Measurements from ENCODE around the gene DEPDC5.

The DEPDC5 gene

DNA sequence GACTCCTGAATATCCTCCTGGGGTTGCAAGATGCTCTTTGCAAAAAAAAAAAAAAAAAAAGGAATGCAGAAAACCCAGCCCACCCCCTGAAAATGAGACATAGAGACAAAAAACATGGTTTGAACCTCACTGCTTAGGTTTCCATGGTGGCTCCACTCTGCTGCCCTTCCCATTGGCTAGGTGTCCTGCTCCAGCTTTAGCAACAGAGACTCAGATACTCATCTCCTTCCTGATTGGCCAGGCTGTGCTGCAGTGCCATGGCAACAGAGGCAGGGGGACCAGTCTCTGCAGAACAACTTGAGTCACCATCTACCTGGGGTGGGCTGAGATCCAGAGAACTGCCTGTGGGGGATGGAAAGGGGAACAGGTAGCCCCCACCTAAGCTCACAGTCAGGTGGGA, 173.2 kb downstream of the DEPDC5 start:
- peak in 3 of 14 donors; percentile 12 to 93 (median 32) for DNase-seq

DNA sequence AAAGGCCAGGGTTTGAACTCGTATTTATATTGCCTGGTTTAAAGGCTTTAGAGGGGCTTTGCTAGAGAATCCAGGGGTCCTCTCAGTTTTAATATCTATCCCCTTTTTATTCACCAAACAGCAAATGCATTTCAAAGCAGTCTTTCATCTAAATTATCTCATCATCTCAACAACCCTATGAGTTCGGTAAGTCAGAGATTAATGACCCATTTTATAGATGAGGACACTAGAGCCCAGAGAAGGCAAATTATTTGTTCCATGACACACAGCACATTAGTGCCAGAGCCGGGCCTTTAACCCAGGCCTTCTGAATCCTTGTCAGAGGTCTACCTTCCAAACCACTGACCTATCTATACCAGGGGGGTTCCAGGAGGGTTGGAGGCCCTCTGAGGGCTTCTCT, 173.7 kb downstream of the DEPDC5 start:
- DNase-seq = no peak

DNA sequence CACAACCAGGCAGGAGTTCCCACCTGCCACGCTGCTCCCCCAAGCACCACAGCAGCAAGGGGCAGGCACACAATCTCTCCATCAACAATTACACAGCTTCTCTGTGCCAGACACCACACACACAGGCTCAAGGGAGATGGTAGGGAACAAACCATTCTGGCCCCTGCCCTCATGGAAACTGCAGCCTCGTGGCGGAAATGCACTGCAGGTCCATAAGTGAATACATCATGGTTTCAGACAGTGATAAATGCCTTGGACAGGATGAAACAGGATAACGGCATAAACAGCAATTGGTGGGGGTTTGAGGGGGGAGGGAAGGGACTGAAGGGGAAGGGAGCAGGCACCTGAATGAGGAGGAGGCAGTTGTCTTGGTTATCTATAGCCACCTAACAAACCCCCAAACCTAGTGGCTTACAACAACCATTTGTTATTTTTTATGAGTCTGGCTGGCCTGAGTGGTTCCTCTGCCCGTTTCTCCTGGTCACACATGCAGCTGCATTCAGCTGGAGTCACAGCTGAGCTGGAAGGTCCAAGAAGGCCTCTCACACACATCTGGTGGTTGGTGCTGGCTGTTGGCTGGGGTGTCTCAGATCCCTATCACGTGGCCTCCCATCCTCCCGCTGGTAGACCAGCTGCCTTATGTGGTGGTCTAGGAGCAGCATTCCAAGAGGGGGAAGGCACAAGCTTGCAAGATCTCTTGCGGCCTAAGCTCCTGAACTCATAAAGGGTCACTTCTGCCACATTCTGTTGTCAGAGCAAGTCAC, 175.5 kb downstream of the DEPDC5 start:
- DNase-seq = no peak

DNA sequence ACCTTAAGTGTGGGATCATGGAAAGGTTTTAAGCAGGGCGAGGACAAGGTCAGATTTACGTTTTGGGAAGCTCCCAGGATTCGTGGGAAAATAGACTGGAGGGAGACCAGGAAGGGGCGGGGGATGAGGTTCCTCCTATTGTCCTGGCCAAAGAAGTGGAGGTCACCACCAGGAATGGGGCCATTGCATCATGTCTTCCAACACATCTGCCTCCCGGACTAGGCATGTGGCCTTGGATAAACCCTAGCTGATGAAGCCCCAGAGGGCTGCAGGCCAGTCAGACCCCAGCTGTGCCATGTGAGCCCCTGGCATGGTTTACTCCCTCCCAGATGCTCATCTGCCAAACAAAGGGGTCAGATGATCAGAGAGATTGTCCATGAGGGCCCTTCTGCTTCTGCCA, 179.0 kb downstream of the DEPDC5 start:
- no peak for DNase-seq

GRCh38 chr22:31933406-31933805, 179.6 kb downstream of the DEPDC5 start:
- no peak for DNase-seq

DNA sequence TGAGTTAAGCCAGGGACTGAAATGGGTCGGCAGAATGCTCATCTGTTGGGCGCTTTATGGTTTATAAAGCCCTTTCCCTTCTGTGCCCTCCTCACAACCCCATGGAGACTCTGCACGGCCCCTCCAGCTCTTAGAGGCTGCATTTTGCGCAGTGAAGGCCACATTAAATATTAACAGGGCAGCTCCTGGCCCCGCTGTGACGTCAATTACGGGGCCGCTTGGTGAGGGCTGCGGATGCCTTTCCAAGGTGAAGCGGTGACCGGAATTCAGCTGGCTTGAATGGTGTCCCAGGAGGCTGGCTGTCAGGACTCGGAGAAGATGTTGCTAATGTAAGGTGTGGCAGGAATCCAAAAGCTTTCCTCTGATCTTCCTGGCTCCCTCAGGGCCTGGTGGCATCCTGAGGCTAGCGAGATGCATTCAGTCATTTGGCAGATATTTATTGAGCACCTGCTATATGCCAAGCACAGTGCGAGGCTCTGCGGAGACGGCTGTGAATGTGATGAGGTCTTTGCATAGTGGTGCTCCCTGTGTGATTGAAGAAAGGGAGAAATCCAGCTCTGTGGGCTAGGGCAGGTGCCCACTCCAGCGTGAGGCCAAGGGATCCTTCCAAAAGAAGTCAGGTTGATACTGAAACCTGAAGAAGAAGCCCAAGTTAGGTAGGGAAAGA, 180.1 kb downstream of the DEPDC5 start:
- no peak for DNase-seq

GRCh38 chr22:31935961-31936635, 182.3 kb downstream of the DEPDC5 start:
- DNase-seq = no peak

DNA sequence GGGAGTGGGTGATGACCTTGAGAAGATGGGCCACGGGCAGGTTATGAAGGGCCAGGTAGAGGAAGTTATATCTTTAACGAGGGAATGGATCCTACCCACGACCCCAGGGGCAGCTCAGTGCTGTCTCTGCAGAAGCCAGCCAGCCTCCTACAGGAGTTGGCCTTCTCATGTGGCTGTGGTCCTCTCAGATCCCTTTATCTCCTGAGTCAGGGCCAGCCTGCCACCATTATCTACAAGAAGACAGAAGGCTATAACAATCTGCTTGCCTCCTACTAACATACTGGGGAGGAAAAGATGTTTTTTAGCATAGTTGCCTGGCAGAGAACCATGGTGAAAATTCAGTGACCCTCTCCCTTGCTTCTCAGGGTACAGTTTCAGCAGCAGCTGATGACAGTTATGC, 183.5 kb downstream of the DEPDC5 start:
- DNase-seq = no peak

DNA sequence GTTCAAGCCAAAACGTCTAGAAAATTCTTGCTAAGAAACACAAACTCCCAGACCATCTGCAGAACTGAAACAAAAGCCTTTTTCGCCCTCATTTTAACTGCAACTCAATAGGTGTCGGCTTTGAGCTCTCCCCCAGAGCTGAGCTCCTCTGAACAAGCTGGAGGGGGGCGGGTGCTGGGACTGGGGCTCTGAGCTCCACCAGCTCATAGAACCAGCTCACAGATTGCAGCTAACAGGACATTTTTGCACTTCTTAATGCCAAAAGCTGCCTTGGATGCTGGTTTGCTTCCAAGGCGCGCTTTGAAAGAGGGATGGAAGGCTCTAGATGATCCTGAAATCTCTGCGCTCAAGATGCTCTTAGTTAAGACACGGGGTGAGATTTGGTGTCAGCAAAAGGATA, 184.5 kb downstream of the DEPDC5 start:
- no peak for DNase-seq

GRCh38 chr22:31940506-31940905, 186.7 kb downstream of the DEPDC5 start:
- DNase-seq = no peak

- no peak for DNase-seq
Measured at GRCh38 chr22:31942091-31942490, 188.3 kb downstream of the DEPDC5 start.

DNA sequence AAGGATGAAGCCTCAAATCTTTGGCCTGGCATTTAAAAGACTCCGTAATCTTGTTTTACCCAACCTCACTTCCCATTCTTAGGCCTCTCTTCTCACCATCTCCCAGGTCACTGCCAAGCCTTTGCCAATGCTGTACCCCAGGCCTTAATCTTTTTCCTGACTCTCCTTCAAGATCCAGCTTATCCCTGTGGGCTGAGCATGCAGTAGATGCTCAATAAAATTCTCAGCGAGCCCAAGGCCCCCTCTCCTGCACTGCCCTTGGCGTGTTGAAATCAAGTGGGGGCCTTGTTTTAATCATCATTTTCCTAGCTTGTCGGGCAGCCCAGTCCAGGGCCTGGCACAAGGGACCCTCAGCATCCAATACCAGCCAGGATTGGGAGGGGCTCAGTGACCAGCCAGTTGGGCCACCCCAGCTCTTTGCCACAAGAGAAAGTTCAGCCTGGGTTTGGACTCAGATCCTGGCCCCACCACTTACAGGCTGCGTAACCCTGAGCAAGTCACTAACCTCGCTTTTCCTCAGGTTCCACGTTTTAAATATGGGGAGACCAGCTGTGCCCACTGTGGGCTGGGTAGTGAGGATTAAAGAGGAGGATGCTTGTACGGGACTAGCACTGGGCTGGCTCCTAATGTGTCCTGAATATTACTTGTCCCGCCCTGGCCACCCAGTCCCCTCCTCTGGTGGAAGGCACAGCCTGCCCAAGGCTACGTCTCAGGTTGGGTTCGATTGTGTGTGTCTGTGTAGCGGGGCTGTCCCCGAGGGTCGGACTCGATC, 189.6 kb downstream of the DEPDC5 start:
- DNase-seq = no peak

DNA sequence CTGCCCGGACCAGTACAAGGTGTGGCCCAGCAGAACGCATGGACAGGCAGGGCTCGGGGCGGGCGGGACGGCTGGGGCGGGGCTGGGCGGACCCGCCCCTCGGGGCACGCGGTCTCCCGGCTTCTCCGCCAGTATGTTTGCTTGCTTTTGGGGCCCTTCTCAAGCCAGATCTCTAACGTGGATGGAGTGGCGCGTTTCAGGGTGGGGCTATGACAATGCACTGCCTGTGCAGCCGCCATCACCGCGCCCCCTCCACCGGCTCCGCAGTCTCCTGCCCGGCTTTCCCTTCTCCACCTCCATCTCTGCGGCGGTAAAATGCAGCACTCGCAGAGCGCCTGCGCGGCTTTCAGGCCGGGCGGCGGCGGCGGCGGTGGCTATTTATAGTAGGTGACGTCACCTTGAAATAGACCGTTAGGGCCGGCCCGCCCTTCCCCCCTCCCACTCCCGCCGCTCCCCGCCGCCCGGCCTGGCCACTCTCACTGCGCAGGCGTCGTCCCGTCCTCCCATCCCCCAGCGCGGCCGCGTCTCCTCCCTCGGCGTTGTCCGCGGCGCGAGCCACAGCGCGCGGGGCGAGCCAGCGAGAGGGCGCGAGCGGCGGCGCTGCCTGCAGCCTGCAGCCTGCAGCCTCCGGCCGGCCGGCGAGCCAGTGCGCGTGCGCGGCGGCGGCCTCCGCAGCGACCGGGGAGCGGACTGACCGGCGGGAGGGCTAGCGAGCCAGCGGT, 190.3 kb downstream of the DEPDC5 start, which contains the start of gene YWHAH:
YWHAH (plus strand) TSS at position 558 of the 722 bp plus-strand sequence. CDS start 199 bp downstream, outside the sequence.
- peak; percentile 77 to 99 (median 95) for DNase-seq

DNA sequence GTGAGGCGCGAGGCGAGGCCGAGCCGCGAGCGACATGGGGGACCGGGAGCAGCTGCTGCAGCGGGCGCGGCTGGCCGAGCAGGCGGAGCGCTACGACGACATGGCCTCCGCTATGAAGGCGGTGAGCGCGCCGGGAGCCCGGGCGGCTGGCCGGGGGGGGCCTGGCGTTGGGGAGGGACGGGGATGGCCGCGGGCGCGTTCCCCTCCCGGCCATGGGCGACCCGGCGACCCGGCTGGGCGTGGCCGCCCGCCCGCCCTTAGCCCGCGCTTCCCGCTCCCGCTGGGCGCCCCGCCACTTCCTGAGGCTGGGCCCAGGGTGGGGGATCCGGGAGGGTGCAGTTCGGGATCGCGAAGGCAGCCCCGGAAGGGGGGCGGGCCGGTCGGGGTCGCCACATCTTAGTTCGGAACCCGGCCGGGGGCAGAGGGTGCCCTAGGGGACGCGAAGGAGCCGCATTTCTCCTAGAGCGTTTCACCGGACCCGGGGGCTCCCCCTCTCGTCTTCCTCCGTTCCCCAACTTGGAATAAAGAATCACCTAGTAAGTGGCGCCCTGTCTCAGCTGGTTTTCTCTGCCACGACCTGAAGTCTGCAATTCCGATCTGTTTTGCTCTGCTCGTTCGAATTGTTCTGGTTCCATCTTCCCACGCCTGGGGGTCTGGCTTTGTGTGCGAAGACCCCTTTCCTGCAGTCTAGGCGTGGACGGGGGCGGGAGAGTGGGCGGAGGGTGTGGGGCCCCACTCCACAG, 191.1 kb downstream of the DEPDC5 start:
- DNase-seq = peak in 8 of 14 donors; percentile 42 to 85 (median 59)

GRCh38 chr22:31945443-31945855, 191.6 kb downstream of the DEPDC5 start:
- peak in 1 of 14 donors; percentile 33 for DNase-seq

- peak in 2 of 14 donors; percentile 13 to 58 for DNase-seq
Measured at GRCh38 chr22:31945971-31946680, 192.3 kb downstream of the DEPDC5 start.

DNA sequence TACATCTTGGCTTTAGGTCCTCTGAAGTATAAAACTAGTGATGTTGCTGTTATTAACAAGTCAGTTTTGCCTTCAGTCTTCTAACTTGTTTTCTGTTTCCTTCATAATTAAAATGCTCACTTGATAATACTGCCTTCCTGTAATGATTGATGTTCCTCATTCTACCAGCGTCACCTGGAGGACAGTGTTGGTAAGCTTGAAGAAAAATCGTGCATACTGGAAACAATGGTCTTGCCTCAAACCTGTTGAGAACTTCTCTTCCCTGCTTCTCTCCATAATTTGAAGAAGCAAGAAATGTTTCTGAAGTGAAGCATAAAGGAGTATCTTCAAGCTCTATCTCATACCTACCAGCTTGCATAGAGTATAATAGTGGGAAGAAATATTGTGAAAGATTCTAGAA, 193.5 kb downstream of the DEPDC5 start:
- DNase-seq = peak in 1 of 14 donors; percentile 55

- DNase-seq = no peak
Measured at GRCh38 chr22:31948002-31948401, 194.2 kb downstream of the DEPDC5 start.

GRCh38 chr22:31950226-31950625, 196.4 kb downstream of the DEPDC5 start:
- DNase-seq = peak in 1 of 14 donors; percentile 35
